CD4-positive, alpha-beta T cell (primary cell): Measurements from ENCODE around the gene TTLL10. TPM values are rescaled to one million over a fixed set of nuclear protein-coding genes. Genes with fewer than 3 reads are reported as not detected.

Experiments
- ATAC-seq: fragments of 200-7000 bp; cut with Tn5 transposase; one replicate; pipeline ENCODE4 v1.10.0; 2022; ENCODE audit warnings: mild to moderate bottlenecking; ENCODE audit not compliant: poor library complexity
- CTCF ChIA-PET: fragments of 350-600 bp; sonication (Branson Sonifier 250); formaldehyde crosslinking; loops from one replicate; lab custom pipeline; 2021; ENCODE audit warnings: antibody characterized with exemption, inconsistent platforms; lab: Charles Lee
- POLR2A ChIA-PET: fragments of 350-600 bp; sonication (Branson Sonifier 250); formaldehyde crosslinking; loops from one replicate; lab custom pipeline; 2021; ENCODE audit warnings: antibody characterized with exemption, inconsistent platforms; lab: Charles Lee
- DNase-seq, 14 experiments: peaks; one replicate each; pipeline ENCODE4 v3.0.0-alpha.2; 2013 to 2020; ENCODE audit warnings: mixed read lengths in 2 of 14
- H3K27ac ChIP-seq, 2 donors: one replicate each; pipeline versions ENCODE4 v1.5.1 to v1.7.0; 2013; ENCODE audit warnings: low read length in 2 of 2, low read depth in 1 of 2, mild to moderate bottlenecking in 1 of 2
- H3K27me3 ChIP-seq, 2 experiments: 1 replicate in 1 of 2; 2 replicates in 1 of 2; pipeline versions ENCODE4 v1.6.1 to v1.7.0; 2013; ENCODE audit warnings: low read length in 2 of 2, control low read depth in 1 of 2, mild to moderate bottlenecking in 1 of 2, moderate library complexity in 1 of 2; ENCODE audit not compliant: insufficient read depth in 2 of 2, control insufficient read depth in 1 of 2
- H3K36me3 ChIP-seq: one replicate; pipeline ENCODE4 v1.6.1; 2013; ENCODE audit warnings: low read length, control low read depth; ENCODE audit not compliant: insufficient read depth
- H3K4me1 ChIP-seq: one replicate; pipeline ENCODE4 v1.6.1; 2013; ENCODE audit warnings: low read length, control low read depth; ENCODE audit not compliant: insufficient read depth
- H3K4me3 ChIP-seq: one replicate; pipeline ENCODE4 v1.5.1; 2013; ENCODE audit warnings: mild to moderate bottlenecking, low read length, moderate library complexity
- H3K9me3 ChIP-seq, 2 experiments: 1 replicate in 1 of 2; 2 replicates in 1 of 2; pipeline versions ENCODE4 v1.6.1 to v1.7.0; 2013; ENCODE audit warnings: low read length in 2 of 2, mild to moderate bottlenecking in 2 of 2, control low read depth in 1 of 2, moderate library complexity in 1 of 2; ENCODE audit not compliant: control insufficient read depth in 1 of 2, insufficient read depth in 1 of 2
- H3K27ac Mint-ChIP-seq: one replicate; pipeline ENCODE4 v1.8.0; 2020; ENCODE audit warnings: mixed read lengths
- H3K27me3 Mint-ChIP-seq: one replicate; pipeline ENCODE4 v1.8.0; 2021; ENCODE audit warnings: mixed read lengths
- H3K36me3 Mint-ChIP-seq: one replicate; pipeline ENCODE4 v1.8.0; 2021; ENCODE audit warnings: low read depth, mixed read lengths
- H3K4me1 Mint-ChIP-seq: one replicate; pipeline ENCODE4 v1.8.0; 2021; ENCODE audit warnings: low read depth, mixed read lengths
- H3K4me3 Mint-ChIP-seq: one replicate; pipeline ENCODE4 v1.8.0; 2020; ENCODE audit warnings: mild to moderate bottlenecking, mixed read lengths
- H3K9me3 Mint-ChIP-seq: one replicate; pipeline ENCODE4 v1.8.0; 2020; ENCODE audit warnings: mixed read lengths
- intact Hi-C, 2 experiments: fragments of 100-400 bp; cut with DNase I in 1 of 2; cut with micrococcal nuclease in 1 of 2; formaldehyde crosslinking; loops; one replicate each; pipeline versions ENCODE4 v1.15.1 to v1.9.0; 2023 to 2025; cut with DNase I, micrococcal nuclease
- polyA plus RNA-seq, 2 donors: library from polyadenylated mRNA; unstranded; fragments of 120-200 nt; gene quantifications; one replicate each; pipeline ENCODE4 v1.2.1, GENCODE V29; 2013
- total RNA-seq, 174 experiments: library from RNA in 2 of 174; stranded (reverse) in 2 of 174; gene quantifications; one replicate each; pipeline ENCODE4 v1.2.3 and lab custom pipeline; 2021 to 2026
- TF ChIP-seq, protein P1 (sequence below): fragments of 200-600 bp; IDR thresholded peaks from one replicate; pipeline ENCODE4 v1.8.0; 2022; ENCODE audit warnings: antibody characterized with exemption, mild to moderate bottlenecking

The TTLL10 gene, protein sequence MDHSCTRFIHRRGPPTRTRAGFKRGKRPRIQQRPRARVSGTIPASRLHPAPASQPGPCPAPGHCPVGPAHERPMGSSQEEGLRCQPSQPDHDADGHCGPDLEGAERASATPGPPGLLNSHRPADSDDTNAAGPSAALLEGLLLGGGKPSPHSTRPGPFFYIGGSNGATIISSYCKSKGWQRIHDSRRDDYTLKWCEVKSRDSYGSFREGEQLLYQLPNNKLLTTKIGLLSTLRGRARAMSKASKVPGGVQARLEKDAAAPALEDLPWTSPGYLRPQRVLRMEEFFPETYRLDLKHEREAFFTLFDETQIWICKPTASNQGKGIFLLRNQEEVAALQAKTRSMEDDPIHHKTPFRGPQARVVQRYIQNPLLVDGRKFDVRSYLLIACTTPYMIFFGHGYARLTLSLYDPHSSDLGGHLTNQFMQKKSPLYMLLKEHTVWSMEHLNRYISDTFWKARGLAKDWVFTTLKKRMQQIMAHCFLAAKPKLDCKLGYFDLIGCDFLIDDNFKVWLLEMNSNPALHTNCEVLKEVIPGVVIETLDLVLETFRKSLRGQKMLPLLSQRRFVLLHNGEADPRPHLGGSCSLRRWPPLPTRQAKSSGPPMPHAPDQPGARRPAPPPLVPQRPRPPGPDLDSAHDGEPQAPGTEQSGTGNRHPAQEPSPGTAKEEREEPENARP
- total RNA-seq (under 1 TPM; 0.11 to 0.59 TPM), total RNA-seq (lab: John Stamatoyannopoulos, UW) (0 to 0.78 (median 0.09) reads per million in 172 experiments)
- polyA plus RNA-seq (2013, experiment 1 of 2): 0.44 TPM
- 0.19 TPM for polyA plus RNA-seq (2013, experiment 2 of 2)

DNA sequence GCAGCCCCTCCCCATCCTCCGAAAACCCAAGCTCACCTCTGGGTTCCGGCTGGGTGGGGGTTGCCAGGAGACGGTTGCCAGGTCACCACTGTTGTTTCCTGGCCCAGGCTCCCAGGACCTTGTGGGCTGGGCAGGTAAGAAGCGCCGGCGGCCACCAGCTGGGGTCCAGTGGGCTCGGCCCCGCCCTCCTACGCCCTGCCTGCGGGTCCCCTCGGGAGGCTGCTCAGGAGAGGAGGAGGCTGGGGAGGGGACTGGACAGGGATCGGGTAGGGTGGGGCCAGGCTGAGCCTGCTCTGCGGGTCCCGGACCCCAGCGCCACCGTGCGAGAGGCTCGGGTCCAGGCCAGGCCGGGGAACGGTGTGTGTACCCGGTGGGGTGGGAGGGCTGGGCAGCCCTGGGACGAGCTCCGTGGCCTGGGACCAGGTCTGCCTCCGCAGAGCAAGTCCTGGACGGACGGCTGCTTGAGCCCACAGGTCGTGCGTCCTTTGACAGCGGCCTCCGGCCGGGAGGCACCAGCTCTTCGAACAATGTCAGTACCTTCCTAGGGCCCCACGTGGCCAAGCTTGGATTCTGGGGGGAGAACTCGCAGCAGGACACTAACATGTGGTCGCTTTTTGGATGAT lies at the start of gene TTLL10:
TSS of gene TTLL10 (plus strand) at position 88 of the 623 bp plus-strand sequence. CDS start 5,336 bp downstream, outside the sequence.
- peak within 1 kb of the TSS; percentile 30 for H3K4me3 ChIP-seq
- H3K27ac ChIP-seq: no peak within 1 kb of the TSS
- no peaks in the 10 kb centered on the region for H3K36me3 ChIP-seq
- H3K9me3 ChIP-seq: peaks cover 0 to 21% of the 10 kb centered on the region in 2 experiments
- TF ChIP-seq, protein P1, sequence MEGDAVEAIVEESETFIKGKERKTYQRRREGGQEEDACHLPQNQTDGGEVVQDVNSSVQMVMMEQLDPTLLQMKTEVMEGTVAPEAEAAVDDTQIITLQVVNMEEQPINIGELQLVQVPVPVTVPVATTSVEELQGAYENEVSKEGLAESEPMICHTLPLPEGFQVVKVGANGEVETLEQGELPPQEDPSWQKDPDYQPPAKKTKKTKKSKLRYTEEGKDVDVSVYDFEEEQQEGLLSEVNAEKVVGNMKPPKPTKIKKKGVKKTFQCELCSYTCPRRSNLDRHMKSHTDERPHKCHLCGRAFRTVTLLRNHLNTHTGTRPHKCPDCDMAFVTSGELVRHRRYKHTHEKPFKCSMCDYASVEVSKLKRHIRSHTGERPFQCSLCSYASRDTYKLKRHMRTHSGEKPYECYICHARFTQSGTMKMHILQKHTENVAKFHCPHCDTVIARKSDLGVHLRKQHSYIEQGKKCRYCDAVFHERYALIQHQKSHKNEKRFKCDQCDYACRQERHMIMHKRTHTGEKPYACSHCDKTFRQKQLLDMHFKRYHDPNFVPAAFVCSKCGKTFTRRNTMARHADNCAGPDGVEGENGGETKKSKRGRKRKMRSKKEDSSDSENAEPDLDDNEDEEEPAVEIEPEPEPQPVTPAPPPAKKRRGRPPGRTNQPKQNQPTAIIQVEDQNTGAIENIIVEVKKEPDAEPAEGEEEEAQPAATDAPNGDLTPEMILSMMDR: no peak
- ATAC-seq (peak; percentile 78), DNase-seq (peak; percentile 18 to 83 (median 64))
- no peaks in the 10 kb centered on the region for H3K9me3 Mint-ChIP-seq
- H3K4me3 Mint-ChIP-seq: no peak within 1 kb of the TSS
- CTCF ChIA-PET: no interaction called here
- H3K4me1 Mint-ChIP-seq: peaks cover 4% of the 10 kb centered on the region
- peaks cover 9% of the 10 kb centered on the region for H3K27me3 Mint-ChIP-seq
- no peak within 1 kb of the TSS for H3K27ac Mint-ChIP-seq
- intact Hi-C loops: no loop called here
- H3K27me3 ChIP-seq: peaks cover 0 to 5% of the 10 kb centered on the region in 2 experiments
- no peaks in the 10 kb centered on the region for H3K36me3 Mint-ChIP-seq
- POLR2A ChIA-PET: interaction anchor here (0.8 to 1.9 kb wide), 2 partner anchors 39 to 58 kb away, joined by 3 to 7 read pairs; partner anchors contain the start of gene B3GALT6
- H3K4me1 ChIP-seq: peaks cover 56% of the 10 kb centered on the region

DNA sequence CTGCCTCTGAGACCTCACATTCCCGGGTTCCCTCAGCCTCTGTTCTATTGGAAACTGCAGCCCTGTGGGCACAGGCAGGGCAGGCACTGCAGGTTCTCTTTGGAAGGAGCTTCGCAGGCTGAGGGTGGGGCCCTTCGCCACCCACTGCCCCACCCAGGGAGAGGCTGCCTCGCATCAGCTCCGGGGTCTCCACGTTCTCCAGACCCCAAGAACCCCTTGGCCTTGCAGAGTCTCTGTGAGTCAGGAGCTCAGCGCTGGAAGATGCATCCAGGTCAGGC lies 49.2 kb upstream of the TTLL10 start:
- ChIA-PET POLR2A (no interaction called here), CTCF (no interaction called here)
- Mint-ChIP-seq H3K27ac (no peak overlapping the region), H3K4me3 (no peak overlapping the region), H3K4me1 (no peaks in the 10 kb centered on the region), H3K9me3 (no peaks in the 10 kb centered on the region), H3K36me3 (no peaks in the 10 kb centered on the region), H3K27me3 (no peaks in the 10 kb centered on the region)
- Histone ChIP-seq H3K27ac (no peak overlapping the region), H3K36me3 (no peaks in the 10 kb centered on the region), H3K4me3 (no peak overlapping the region), H3K27me3 (peaks cover 0 to 2% of the 10 kb centered on the region in 2 experiments), H3K4me1 (peaks cover 13% of the 10 kb centered on the region), H3K9me3 (no peaks in the 10 kb centered on the region)
- no peak for DNase-seq
- intact Hi-C loops: loop anchor here in 1 of 2 experiments (5.0 kb wide), 1 partner anchor 183 kb away; the partner anchor contains the start of genes ACAP3 and PUSL1
- ATAC-seq: no peak
- TF ChIP-seq, protein P1: no peak

DNA sequence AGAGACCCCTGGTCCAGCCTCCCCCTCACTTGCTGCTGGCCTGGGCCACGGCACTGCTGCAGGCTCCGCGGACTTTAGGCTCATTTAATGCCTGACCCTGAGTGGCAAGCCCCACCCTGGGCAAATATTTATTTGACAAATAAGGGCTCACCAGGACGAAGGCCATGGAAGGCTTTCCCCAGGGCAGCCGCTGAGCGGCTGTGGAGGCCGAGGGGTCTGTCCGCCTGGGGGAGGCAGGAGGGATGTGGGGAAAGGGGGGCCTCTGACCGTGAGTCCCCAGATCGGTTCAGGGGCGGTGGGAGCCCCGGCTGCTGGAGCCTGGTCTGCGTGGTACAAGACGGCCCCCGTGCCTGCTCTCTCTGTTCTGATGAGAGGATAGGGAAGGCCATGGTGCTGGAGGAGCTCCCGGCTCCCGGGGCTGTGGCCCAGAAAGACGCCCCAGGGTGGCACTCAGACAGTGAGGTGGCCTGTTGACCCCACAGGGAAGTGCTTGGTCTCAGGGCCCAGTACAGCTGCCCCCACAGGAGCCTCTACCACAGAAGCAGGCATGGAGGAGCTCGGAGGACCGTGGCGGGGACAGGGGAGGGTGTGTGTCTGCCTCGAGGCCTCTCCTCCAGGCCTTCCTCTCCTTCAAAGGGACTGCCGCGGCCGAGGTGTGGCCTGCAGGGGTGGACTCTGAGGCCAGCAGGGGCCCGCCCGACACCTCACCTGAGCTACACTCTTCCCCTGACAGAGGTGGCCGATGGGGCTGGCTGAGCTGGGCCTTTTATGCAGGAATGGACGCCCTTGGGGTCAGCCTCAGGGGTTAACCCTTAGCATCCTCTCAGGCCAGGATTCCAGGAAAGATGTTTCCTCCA lies 48.7 kb upstream of the TTLL10 start:
- H3K27me3 ChIP-seq: peaks cover 0 to 2% of the 10 kb centered on the region in 2 experiments
- Mint-ChIP-seq H3K27ac (no peak overlapping the region), H3K9me3 (no peaks in the 10 kb centered on the region), H3K36me3 (no peaks in the 10 kb centered on the region), H3K4me3 (no peak overlapping the region), H3K4me1 (no peaks in the 10 kb centered on the region), H3K27me3 (no peaks in the 10 kb centered on the region)
- no peak overlapping the region for H3K27ac ChIP-seq
- no peaks in the 10 kb centered on the region for H3K36me3 ChIP-seq
- ATAC-seq (no peak), DNase-seq (no peak)
- CTCF ChIA-PET: no interaction called here
- POLR2A ChIA-PET: no interaction called here
- H3K9me3 ChIP-seq: no peaks in the 10 kb centered on the region
- TF ChIP-seq, protein P1: no peak
- intact Hi-C loops: loop anchor here in 1 of 2 experiments (5.0 kb wide), 1 partner anchor 182 kb away; the partner anchor contains the start of genes ACAP3 and PUSL1
- peaks cover 13% of the 10 kb centered on the region for H3K4me1 ChIP-seq
- H3K4me3 ChIP-seq: no peak overlapping the region
